HepG2 (cell line): Measurements from ENCODE around the gene ICOS. TPM values are rescaled to one million over a fixed set of nuclear protein-coding genes. Genes with fewer than 3 reads are reported as not detected.
A peak's percentile ranks its signal among the peaks of the same experiment; 100 is the strongest.

Experiments
- ATAC-seq: fragments of 200-7000 bp; cut with Tn5 transposase; 3 replicates; pipeline ENCODE4 v1.9.1; 2020; ENCODE audit warnings: mild to moderate bottlenecking, moderate library complexity
- BruUV-seq: library from RNA; stranded (reverse); fragments of 400-500 nt; replicated peaks from 2 replicates; lab custom pipeline; 2021; lab: Mats Ljungman, UMichigan
- CTCF ChIA-PET: fragments of 300-600 bp; formaldehyde crosslinking; extraction: SDS; loops from one replicate; lab custom pipeline; 2021; ENCODE audit warnings: low total read pairs, inconsistent platforms, low intra/inter-chr PET ratio; lab: Yijun Ruan, JAX
- POLR2A ChIA-PET: fragments of 350-600 bp; sonication (Branson Sonifier 250); formaldehyde crosslinking; loops from one replicate; lab custom pipeline; 2020; ENCODE audit warnings: antibody characterized with exemption, inconsistent platforms; lab: Yijun Ruan, JAX
- DNase-seq: peaks from one replicate; pipeline ENCODE4 v3.0.0-alpha.2; 2015; ENCODE audit warnings: low spot score
- FAIRE-seq: peaks from 3 replicates; lab custom pipeline; 2011; peaks lifted over from hg19 to GRCh38; lab: Jason Lieb, UNC
- H2AFZ ChIP-seq: one replicate; pipeline ENCODE4 v1.6.1; 2011; ENCODE audit warnings: low read length, inconsistent platforms
- H3K27ac ChIP-seq: fragments of 300-600 bp; 3 replicates; pipeline ENCODE4 v1.8.0; 2011; ENCODE audit warnings: mixed run types, mild to moderate bottlenecking, mixed read lengths, low read length, inconsistent platforms; ENCODE audit not compliant: insufficient read depth; ENCODE audit errors: extremely low read length
- H3K27me3 ChIP-seq, 2 experiments: fragments of 200-600 bp in 1 of 2; 2 replicates in 1 of 2; 3 replicates in 1 of 2; pipeline versions ENCODE4 v1.6.0 to v1.8.0; 2011; ENCODE audit warnings: low read length in 2 of 2, mild to moderate bottlenecking in 2 of 2, moderate library complexity in 2 of 2, inconsistent platforms in 1 of 2; ENCODE audit not compliant: insufficient read depth in 2 of 2, control insufficient read depth in 1 of 2
- H3K36me3 ChIP-seq, 2 experiments: fragments of 200-600 bp in 1 of 2; replicated peaks in 1 of 2; 2 replicates in 1 of 2; 3 replicates in 1 of 2; pipeline versions ENCODE4 v1.5.1 to v1.8.0; 2011; ENCODE audit warnings: low read length in 2 of 2, inconsistent platforms in 1 of 2; ENCODE audit not compliant: insufficient read depth in 2 of 2, control insufficient read depth in 1 of 2
- H3K4me1 ChIP-seq: 2 replicates; pipeline ENCODE4 v1.5.1; 2012; ENCODE audit warnings: low read length, inconsistent platforms; ENCODE audit not compliant: insufficient read depth
- H3K4me2 ChIP-seq: 2 replicates; pipeline ENCODE4 v1.6.0; 2011; ENCODE audit warnings: low read depth, low read length, inconsistent platforms
- H3K4me3 ChIP-seq, 3 experiments: fragments of 200-600 bp in 1 of 3; sonication (generic), shearing (Covaris generic) in 1 of 3; replicated peaks in 1 of 3; 2 replicates each; pipeline ENCODE4 v1.5.1; 2011 to 2016; ENCODE audit warnings: low read length in 3 of 3, inconsistent platforms in 2 of 3, low read depth in 2 of 3, mild to moderate bottlenecking in 2 of 3, control low read depth in 1 of 3, mixed read lengths in 1 of 3; ENCODE audit not compliant: insufficient read depth in 1 of 3
- H3K79me2 ChIP-seq: one replicate; pipeline ENCODE4 v1.6.1; 2011; ENCODE audit warnings: low read length, inconsistent platforms; ENCODE audit not compliant: insufficient read depth
- H3K9ac ChIP-seq: 2 replicates; pipeline ENCODE4 v1.6.0; 2011; ENCODE audit warnings: mild to moderate bottlenecking, low read depth, low read length, inconsistent platforms; ENCODE audit not compliant: insufficient read depth
- H3K9me3 ChIP-seq: 2 replicates; pipeline ENCODE4 v1.5.1; 2012; ENCODE audit warnings: mild to moderate bottlenecking, low read length
- H4K20me1 ChIP-seq: 2 replicates; pipeline ENCODE4 v1.6.0; 2011; ENCODE audit warnings: inconsistent platforms, mild to moderate bottlenecking, low read length, moderate library complexity; ENCODE audit not compliant: insufficient read depth
- ATF2 ChIP-seq: sonication (generic); formaldehyde crosslinking; IDR thresholded peaks from 2 replicates; pipeline ENCODE4 v1.4.0; 2020; ENCODE audit warnings: missing genetic modification reagents
- CEBPB ChIP-seq: IDR thresholded peaks from 2 replicates; pipeline ENCODE4 v1.6.1; 2011; ENCODE audit warnings: low read depth, low read length, improper control_type of control experiment, borderline replicate concordance
- HOXA7 ChIP-seq: sonication (generic); formaldehyde crosslinking; IDR thresholded peaks from 2 replicates; pipeline ENCODE4 v1.8.1; 2022; ENCODE audit warnings: mild to moderate bottlenecking, missing genetic modification reagents, moderate library complexity
- SCMH1 ChIP-seq: sonication (generic); formaldehyde crosslinking; IDR thresholded peaks from 2 replicates; pipeline ENCODE4 v1.9.0; 2021; ENCODE audit warnings: missing genetic modification reagents, mild to moderate bottlenecking, borderline replicate concordance
- TBX2 ChIP-seq: sonication (generic); formaldehyde crosslinking; IDR thresholded peaks from 2 replicates; pipeline ENCODE4 v1.5.0; 2020; ENCODE audit warnings: missing genetic modification reagents, mild to moderate bottlenecking, borderline replicate concordance
- ZNF354B ChIP-seq: sonication (generic); formaldehyde crosslinking; IDR thresholded peaks from 2 replicates; pipeline ENCODE4 v1.8.0; 2022; ENCODE audit warnings: mild to moderate bottlenecking, missing genetic modification reagents
- WGBS: methylation state at CpG from one replicate; pipeline ENCODE4 v1.1.6; 2017; ENCODE audit warnings: low lambda C conversion rate; 5-methylcytosine and 5-hydroxymethylcytosine counted together
- in situ Hi-C: cut with HindIII; loops from 2 replicates; pipeline ENCODE4 v1.10.0; 2017; ENCODE audit warnings: low pct_unique_long_range_greater_than_20kb; ENCODE audit not compliant: extremely low pct_ligation_motif_present
- intact Hi-C: fragments of 100-400 bp; cut with micrococcal nuclease; formaldehyde crosslinking; loops from one replicate; pipeline ENCODE4 v1.10.0; 2022; ENCODE audit not compliant: unreplicated experiment
- polyA plus RNA-seq, 8 experiments: library from polyadenylated mRNA; depleted of rRNA in 3 of 8; stranded (reverse) in 7 of 8; unstranded in 1 of 8; fragments of >200 nt; fragmentation: Illumina TruSeq in 4 of 8; extraction: Trizol in 4 of 8; gene quantifications; 2 replicates each; pipeline versions ENCODE4 v1.2.1 to v1.2.3, GENCODE V29; 2011 to 2016; ENCODE audit warnings: low read depth in 4 of 8, missing spikeins in 1 of 8, mixed read lengths in 1 of 8; ENCODE audit not compliant: insufficient read depth in 1 of 8
- total RNA-seq, 5 experiments: library from RNA; depleted of rRNA; stranded (reverse); fragments of >200 nt; fragmentation: Illumina TruSeq; extraction: Trizol; gene quantifications; 2 replicates each; pipeline ENCODE4 v1.2.3, GENCODE V29; 2016; ENCODE audit warnings: low read depth in 1 of 5
- TF ChIP-seq, protein P1 (sequence below): sonication (generic); formaldehyde crosslinking; IDR thresholded peaks from 2 replicates; pipeline ENCODE4 v1.9.0; 2021; ENCODE audit warnings: missing genetic modification reagents, mild to moderate bottlenecking, borderline replicate concordance
- TF ChIP-seq, protein P2 (sequence below): IDR thresholded peaks from 2 replicates; pipeline ENCODE4 v1.6.1; 2016; ENCODE audit warnings: control low read depth

Gene ICOS
- total and polyA plus RNA-seq, 2 of the 13 experiments (the other 11 are each of a cell fraction or from before 2014, with no cell fraction given), result not detected

GRCh38 chr2:203890733-203891132, 45.8 kb upstream of the ICOS start (continued):
- TF ChIP-seq, protein P1, sequence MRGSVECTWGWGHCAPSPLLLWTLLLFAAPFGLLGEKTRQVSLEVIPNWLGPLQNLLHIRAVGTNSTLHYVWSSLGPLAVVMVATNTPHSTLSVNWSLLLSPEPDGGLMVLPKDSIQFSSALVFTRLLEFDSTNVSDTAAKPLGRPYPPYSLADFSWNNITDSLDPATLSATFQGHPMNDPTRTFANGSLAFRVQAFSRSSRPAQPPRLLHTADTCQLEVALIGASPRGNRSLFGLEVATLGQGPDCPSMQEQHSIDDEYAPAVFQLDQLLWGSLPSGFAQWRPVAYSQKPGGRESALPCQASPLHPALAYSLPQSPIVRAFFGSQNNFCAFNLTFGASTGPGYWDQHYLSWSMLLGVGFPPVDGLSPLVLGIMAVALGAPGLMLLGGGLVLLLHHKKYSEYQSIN (CRISPR knock-in tag), result no peak
- TF ChIP-seq ZNF354B (CRISPR knock-in tag) (no peak), SCMH1 (no peak), TBX2 (CRISPR knock-in tag) (no peak), HOXA7 (CRISPR knock-in tag) (no peak)
- TF ChIP-seq, protein P2, sequence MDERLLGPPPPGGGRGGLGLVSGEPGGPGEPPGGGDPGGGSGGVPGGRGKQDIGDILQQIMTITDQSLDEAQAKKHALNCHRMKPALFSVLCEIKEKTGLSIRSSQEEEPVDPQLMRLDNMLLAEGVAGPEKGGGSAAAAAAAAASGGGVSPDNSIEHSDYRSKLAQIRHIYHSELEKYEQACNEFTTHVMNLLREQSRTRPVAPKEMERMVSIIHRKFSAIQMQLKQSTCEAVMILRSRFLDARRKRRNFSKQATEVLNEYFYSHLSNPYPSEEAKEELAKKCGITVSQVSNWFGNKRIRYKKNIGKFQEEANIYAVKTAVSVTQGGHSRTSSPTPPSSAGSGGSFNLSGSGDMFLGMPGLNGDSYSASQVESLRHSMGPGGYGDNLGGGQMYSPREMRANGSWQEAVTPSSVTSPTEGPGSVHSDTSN (CRISPR knock-in tag), result no peak

DNA sequence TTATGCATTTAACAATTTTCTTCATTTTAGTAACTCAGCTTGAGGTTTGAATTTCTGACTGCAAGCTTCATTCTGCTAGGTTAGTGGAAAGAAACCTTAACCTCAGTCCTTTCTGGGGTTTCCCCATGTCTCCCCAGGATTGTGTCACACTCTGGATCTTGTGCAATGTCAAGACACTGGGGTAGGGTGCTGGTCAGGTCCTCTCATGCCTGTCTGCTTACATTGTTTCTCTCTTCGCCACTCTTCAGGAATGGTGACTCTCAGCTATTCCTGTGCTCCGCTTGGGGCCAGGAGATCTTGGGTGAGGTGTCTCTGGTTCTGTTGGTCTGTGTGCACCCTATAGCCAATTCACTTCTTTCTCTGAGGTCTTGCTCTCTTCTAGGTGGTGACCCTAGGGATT, 45.1 kb upstream of the ICOS start:
- Histone ChIP-seq H3K4me1 (no peaks in the 10 kb centered on the region), H3K27ac (no peak overlapping the region), H4K20me1 (no peaks in the 10 kb centered on the region), H3K79me2 (no peaks in the 10 kb centered on the region), H3K4me2 (no peak overlapping the region), H3K9ac (no peak overlapping the region), H3K36me3 (no peaks in the 10 kb centered on the region), H3K27me3 (no peaks in the 10 kb centered on the region; a peak in 1 of 5 replicates), H2AFZ (no peak overlapping the region), H3K4me3 (no peak overlapping the region), H3K9me3 (no peaks in the 10 kb centered on the region)
- no TSS peak for BruUV-seq
- in situ Hi-C loops, result no loop called here
- ATAC-seq (no peak), DNase-seq (no peak), FAIRE-seq (no peak)
- ChIA-PET POLR2A (no interaction called here), CTCF (no interaction called here)
- 53% methylated on average over 2 of the region's 2 CpGs for WGBS
- peak; percentile 49; the same call in 1 of the 2 replicates for TF ChIP-seq CEBPB
- TF ChIP-seq ATF2 (CRISPR knock-in tag), result no peak
- intact Hi-C loops, result no loop called here
